Gastrocnemius medialis (tissue), 4 donors: ENCODE results near the gene INMT.

Experiments
- POLR2A ChIP-seq, 2 donors: fragments of 450-650 bp; IDR thresholded peaks; one replicate each; pipeline ENCODE4 v1.6.1; 2017; ENCODE audit warnings: antibody characterized with exemption in 2 of 2, mild to moderate bottlenecking in 2 of 2, moderate library complexity in 2 of 2
- TF ChIP-seq, protein P1 (sequence below), 5 experiments: fragments of 450-650 bp in 3 of 5; fragments of 200-600 bp in 2 of 5; sonication (generic) in 2 of 5; IDR thresholded peaks in 4 of 5; conservative IDR thresholded peaks in 1 of 5; 1 replicate in 4 of 5; 2 replicates in 1 of 5; pipeline ENCODE4 v1.5.1; 2016 to 2019; ENCODE audit warnings: antibody characterized with exemption in 5 of 5, mild to moderate bottlenecking in 3 of 5, moderate library complexity in 3 of 5

DNA sequence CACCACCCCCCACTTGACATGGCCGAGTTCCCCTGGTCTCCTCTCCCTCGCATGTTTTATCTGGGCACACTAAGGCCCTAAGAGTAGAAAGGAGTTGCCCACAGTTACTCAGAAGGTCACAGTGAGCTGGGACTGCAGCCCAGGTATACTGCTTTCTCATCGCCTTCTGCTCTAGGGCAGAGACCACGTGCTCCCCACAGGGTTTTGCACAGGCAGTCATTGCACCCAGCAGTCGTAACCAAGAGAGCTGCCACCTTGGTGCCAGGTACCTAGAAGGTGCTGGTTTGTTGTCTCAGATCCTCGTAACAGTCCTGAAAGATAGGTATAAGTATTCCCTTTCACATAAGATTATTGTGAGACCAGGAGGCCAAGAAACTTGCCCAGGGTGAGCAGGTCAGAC lies 21.0 kb downstream of the INMT start:
- TF ChIP-seq, protein P1, sequence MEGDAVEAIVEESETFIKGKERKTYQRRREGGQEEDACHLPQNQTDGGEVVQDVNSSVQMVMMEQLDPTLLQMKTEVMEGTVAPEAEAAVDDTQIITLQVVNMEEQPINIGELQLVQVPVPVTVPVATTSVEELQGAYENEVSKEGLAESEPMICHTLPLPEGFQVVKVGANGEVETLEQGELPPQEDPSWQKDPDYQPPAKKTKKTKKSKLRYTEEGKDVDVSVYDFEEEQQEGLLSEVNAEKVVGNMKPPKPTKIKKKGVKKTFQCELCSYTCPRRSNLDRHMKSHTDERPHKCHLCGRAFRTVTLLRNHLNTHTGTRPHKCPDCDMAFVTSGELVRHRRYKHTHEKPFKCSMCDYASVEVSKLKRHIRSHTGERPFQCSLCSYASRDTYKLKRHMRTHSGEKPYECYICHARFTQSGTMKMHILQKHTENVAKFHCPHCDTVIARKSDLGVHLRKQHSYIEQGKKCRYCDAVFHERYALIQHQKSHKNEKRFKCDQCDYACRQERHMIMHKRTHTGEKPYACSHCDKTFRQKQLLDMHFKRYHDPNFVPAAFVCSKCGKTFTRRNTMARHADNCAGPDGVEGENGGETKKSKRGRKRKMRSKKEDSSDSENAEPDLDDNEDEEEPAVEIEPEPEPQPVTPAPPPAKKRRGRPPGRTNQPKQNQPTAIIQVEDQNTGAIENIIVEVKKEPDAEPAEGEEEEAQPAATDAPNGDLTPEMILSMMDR (IDR thresholded peaks at IDR 0.05 in 4 of 5, conservative IDR thresholded peaks at IDR 0.05 in 1 of 5): no peak
- no peak for TF ChIP-seq POLR2A (IDR thresholded peaks at IDR 0.05)
